ENCODE measurements around the gene SLX4.

The SLX4 gene

DNA sequence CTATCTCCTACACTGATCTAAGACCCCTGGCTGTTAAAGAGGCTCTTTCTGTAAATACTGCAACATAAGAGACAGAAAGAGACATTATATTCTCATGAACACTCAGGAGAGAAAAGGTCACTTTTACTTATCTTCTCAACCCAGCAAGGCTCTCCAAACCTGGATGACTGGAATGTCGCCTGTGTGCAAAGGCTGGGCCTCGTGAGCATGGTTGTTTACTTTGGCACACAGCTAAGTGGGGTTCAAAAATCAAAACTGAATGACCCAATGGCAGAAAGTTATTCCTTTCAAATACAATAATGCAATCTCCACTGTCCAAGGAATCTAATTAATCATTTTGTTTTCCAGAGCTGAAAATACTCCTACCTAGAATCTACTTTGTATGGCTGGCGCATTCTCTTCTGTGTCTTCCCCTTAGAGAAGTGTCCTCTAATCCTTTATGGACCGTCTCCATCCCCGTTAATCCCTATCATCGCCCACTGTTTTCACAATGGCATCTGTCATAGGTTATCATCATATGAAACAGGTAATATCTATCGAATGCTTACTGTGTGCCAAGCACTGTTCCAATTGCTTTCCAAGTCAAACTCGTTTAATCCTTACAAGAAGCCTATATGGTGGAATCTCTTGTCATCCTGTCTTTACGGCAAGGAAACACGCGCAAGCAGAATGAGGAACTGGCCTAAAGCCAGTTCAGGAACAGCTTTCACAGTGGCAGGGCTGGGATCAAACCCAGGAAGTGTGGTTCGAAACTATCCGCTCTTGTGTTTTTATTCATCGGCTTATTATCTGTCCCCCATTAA lies 1.3 kb downstream of the SLX4 start:
- no peak for TF ChIP-seq REST (IDR thresholded peaks at IDR 0.05; ENCODE audit: insufficient read depth in 1 of 2, low read depth in 2 of 2, low read length in 2 of 2)
- no peak for TF ChIP-seq SIN3A (IDR thresholded peaks at IDR 0.05; ENCODE audit: borderline replicate concordance, insufficient read depth, low read length)
- TF ChIP-seq POLR2AphosphoS5 (IDR thresholded peaks at IDR 0.05; ENCODE audit: low read depth, low read length) = no peak
- no peak for TF ChIP-seq FOXP2 (optimal IDR thresholded peaks at IDR 0.05; ENCODE audit: borderline replicate concordance, extremely low read depth, extremely low read length, insufficient read depth)
- TF ChIP-seq TAF1 (IDR thresholded peaks at IDR 0.05; ENCODE audit: borderline replicate concordance, insufficient read depth, low read length) = no peak

GRCh38 chr16:3608069-3608468 lies 3.3 kb downstream of the SLX4 start:
- no peak for TF ChIP-seq POLR2AphosphoS5 (IDR thresholded peaks at IDR 0.05; ENCODE audit: low read depth, low read length)

DNA sequence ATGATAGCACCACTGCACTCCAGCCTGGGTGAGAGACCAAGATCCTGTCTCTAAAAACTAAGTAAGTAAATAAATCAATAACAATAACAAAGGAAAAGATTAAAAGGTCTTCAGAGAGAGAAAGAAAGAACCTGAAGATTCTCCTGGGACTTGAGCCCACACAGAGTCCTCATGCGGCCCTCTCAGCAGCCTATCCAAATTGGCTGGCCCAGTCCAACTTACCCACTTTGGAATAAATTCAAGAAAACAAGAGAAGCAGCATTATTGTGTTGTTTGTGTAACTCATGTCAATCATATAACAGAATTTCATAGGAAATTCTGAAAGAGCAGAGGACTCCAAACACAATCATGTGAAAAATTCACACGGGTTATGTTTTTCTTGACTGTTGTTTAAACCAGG lies 3.8 kb downstream of the SLX4 start:
- TF ChIP-seq TAF1 (IDR thresholded peaks at IDR 0.05; ENCODE audit: borderline replicate concordance, insufficient read depth, low read length) = no peak
- no peak for TF ChIP-seq SIN3A (IDR thresholded peaks at IDR 0.05; ENCODE audit: borderline replicate concordance, insufficient read depth, low read length)
- no peak for TF ChIP-seq POLR2AphosphoS5 (IDR thresholded peaks at IDR 0.05; ENCODE audit: low read depth, low read length)
- TF ChIP-seq REST (IDR thresholded peaks at IDR 0.05; ENCODE audit: insufficient read depth in 1 of 2, low read depth in 2 of 2, low read length in 2 of 2) = no peak
- TF ChIP-seq FOXP2 (optimal IDR thresholded peaks at IDR 0.05; ENCODE audit: borderline replicate concordance, extremely low read depth, extremely low read length, insufficient read depth) = no peak

DNA sequence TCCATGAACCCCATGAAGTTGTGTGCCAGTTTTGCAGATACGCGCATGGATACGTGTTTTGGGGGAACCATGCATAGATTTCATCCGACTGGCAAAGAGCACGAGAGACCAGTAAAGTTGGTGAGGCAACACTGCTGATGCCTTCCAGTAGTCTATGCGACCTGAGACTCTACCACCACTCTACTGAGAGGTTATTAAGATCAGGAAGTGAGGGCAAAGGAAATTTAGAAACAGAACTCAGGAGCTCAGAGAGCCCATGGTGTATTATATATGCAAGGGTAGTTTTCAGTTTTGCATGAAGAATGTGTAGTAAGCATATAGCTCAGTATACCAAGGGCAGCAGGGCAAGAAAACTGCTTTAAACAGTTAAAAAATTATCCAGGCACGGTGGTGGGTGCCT lies 4.2 kb downstream of the SLX4 start:
- TF ChIP-seq SIN3A (IDR thresholded peaks at IDR 0.05; ENCODE audit: borderline replicate concordance, insufficient read depth, low read length) = no peak
- no peak for TF ChIP-seq TAF1 (IDR thresholded peaks at IDR 0.05; ENCODE audit: borderline replicate concordance, insufficient read depth, low read length)
- TF ChIP-seq FOXP2 (optimal IDR thresholded peaks at IDR 0.05; ENCODE audit: borderline replicate concordance, extremely low read depth, extremely low read length, insufficient read depth) = no peak
- no peak for TF ChIP-seq POLR2AphosphoS5 (IDR thresholded peaks at IDR 0.05; ENCODE audit: low read depth, low read length)
- TF ChIP-seq REST (IDR thresholded peaks at IDR 0.05; ENCODE audit: insufficient read depth in 1 of 2, low read depth in 2 of 2, low read length in 2 of 2) = no peak

DNA sequence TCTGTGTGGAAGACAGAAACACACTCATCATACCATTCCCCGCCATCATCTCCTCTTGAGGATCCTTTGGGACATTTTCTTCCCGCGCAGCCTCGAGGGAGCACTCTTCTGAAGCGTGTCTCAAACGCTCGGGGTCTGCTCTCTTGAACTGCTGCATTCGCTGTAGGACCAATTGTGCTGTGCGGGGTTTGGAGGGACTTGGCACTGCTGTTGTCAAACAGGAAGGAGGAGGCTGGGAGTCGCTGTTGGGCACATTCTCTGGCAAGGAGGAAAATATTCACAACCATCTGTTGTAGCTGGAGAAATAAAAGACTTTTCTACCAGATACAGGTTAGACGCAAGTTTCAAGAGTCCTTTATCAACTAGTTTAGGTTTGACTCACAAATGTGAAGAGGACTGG lies 5.0 kb downstream of the SLX4 start:
- TF ChIP-seq POLR2AphosphoS5 (IDR thresholded peaks at IDR 0.05; ENCODE audit: low read depth, low read length) (no peak), TAF1 (IDR thresholded peaks at IDR 0.05; ENCODE audit: borderline replicate concordance, insufficient read depth, low read length) (no peak), FOXP2 (optimal IDR thresholded peaks at IDR 0.05; ENCODE audit: borderline replicate concordance, extremely low read depth, extremely low read length, insufficient read depth) (no peak), SIN3A (IDR thresholded peaks at IDR 0.05; ENCODE audit: borderline replicate concordance, insufficient read depth, low read length) (no peak)

DNA sequence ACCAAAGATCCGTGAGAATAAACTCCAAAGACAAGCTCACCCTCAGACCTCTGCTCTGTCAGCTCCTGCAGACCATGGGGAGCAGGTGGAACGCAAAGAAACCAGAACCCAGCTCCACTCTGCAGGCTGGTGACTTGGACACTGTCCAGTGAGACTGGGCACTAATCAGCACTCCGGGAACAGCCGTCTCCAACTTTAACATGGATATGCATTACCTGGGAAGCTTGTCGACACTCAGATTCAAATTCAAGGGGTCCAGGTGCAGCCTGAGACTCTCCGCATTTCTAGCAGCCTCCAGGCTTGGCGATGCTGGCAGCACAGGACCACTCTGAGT lies 9.1 kb downstream of the SLX4 start:
- TF ChIP-seq POLR2AphosphoS5 (IDR thresholded peaks at IDR 0.05; ENCODE audit: low read depth, low read length) (no peak), REST (IDR thresholded peaks at IDR 0.05; ENCODE audit: insufficient read depth in 1 of 2, low read depth in 2 of 2, low read length in 2 of 2) (no peak), FOXP2 (optimal IDR thresholded peaks at IDR 0.05; ENCODE audit: borderline replicate concordance, extremely low read depth, extremely low read length, insufficient read depth) (no peak), TAF1 (IDR thresholded peaks at IDR 0.05; ENCODE audit: borderline replicate concordance, insufficient read depth, low read length) (no peak), SIN3A (IDR thresholded peaks at IDR 0.05; ENCODE audit: borderline replicate concordance, insufficient read depth, low read length) (no peak)
